HG03039 (cell line): ENCODE results near the gene VPS18.
A peak's percentile ranks its signal among the peaks of the same experiment; 100 is the strongest.
"Not testable (repeated sequence)": the region's sequence is repeated elsewhere in the genome, so short reads cannot be mapped to it uniquely, and the experiment has no call there.

ENCODE experiments used
- ATAC-seq: cut with Tn5 transposase; IDR thresholded peaks from one replicate; pipeline ENCODE4 v1.9.1; 2021; ENCODE audit warnings: mild to moderate bottlenecking, moderate library complexity; ENCODE audit not compliant: unreplicated experiment

VPS18 gene, protein sequence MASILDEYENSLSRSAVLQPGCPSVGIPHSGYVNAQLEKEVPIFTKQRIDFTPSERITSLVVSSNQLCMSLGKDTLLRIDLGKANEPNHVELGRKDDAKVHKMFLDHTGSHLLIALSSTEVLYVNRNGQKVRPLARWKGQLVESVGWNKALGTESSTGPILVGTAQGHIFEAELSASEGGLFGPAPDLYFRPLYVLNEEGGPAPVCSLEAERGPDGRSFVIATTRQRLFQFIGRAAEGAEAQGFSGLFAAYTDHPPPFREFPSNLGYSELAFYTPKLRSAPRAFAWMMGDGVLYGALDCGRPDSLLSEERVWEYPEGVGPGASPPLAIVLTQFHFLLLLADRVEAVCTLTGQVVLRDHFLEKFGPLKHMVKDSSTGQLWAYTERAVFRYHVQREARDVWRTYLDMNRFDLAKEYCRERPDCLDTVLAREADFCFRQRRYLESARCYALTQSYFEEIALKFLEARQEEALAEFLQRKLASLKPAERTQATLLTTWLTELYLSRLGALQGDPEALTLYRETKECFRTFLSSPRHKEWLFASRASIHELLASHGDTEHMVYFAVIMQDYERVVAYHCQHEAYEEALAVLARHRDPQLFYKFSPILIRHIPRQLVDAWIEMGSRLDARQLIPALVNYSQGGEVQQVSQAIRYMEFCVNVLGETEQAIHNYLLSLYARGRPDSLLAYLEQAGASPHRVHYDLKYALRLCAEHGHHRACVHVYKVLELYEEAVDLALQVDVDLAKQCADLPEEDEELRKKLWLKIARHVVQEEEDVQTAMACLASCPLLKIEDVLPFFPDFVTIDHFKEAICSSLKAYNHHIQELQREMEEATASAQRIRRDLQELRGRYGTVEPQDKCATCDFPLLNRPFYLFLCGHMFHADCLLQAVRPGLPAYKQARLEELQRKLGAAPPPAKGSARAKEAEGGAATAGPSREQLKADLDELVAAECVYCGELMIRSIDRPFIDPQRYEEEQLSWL

DNA sequence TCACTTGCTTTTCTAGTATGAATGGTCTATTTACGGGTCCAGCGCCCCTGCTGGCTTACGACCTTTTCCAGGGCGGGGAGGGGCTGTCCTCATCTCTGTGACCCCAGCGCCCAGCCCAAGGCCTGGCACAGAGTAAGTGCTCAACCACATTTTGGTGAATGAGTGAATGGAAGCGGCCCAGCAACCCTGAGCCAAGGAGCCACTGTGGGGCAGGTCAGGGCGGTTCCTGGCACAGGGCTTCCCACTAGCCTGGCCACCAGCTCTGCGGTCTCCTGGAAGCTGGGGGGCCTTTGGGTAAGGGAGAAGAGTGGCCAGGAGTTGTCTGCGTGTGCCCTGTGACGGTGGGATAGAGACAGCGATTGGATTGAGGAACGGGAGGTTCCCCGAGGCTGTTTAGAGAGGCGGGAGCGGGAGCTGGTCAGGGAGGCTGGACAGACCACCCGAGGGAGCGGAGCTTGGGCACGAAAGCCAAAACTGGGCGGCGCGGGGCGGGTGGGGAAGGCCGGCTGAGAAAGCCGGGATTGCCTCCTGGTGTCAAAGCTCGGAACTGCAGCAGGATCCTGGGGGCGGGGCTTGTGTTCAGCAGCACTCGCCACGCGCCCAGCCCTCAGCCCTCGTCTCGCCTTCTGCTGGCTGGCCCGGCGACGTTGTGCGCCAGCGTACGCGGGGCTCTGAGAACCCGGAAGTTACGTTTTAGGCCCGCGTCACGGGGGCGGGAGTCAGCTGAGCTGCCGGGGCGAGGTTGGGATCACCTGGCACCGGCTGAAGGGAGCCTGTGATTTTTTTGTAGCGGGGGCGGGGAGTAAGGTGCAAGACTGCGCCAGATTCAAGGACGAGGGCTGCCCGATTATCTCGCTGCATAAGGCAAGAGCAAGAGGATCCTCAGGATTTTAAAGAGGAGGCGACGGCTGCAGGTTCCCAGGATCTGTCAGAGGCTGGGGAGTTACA lies at the start of gene VPS18:
Gene VPS18, plus strand, starts transcription at position 718 of the 948 bp plus-strand sequence. CDS start 319 bp downstream, outside the sequence.
- peak; percentile 76 for ATAC-seq

DNA sequence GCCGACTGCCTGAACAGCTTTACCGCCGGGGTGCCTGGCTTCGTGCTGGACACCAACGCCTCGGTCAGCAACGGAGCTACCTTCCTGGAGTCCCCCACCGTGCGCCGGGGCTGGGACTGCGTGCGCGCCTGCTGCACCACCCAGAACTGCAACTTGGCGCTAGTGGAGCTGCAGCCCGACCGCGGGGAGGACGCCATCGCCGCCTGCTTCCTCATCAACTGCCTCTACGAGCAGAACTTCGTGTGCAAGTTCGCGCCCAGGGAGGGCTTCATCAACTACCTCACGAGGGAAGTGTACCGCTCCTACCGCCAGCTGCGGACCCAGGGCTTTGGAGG lies 49.6 kb upstream of the VPS18 start:
- ATAC-seq, result no peak

DNA sequence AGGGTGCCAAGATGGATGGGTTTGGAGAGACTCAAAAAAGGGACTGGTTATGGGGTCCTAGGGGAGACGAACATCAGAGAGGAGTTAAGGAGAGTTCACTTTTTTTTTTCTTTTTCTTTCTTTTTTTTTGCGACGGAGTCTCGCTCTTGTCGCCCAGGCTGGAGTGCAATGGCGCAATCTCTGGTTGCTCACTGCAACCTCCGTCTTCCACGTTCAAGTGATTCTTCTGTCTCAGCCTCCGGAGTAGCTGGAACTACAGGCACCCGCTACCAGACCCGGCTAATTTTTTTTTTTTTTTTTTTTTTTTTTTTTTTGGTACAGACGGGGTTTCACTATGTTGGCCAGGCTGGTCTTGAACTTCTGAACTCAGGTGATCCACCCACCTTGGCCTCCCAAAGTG lies 49.2 kb upstream of the VPS18 start:
- ATAC-seq, result no peak

GRCh38 chr15:40845511-40846284 lies 48.6 kb upstream of the VPS18 start:
- no peak for ATAC-seq

DNA sequence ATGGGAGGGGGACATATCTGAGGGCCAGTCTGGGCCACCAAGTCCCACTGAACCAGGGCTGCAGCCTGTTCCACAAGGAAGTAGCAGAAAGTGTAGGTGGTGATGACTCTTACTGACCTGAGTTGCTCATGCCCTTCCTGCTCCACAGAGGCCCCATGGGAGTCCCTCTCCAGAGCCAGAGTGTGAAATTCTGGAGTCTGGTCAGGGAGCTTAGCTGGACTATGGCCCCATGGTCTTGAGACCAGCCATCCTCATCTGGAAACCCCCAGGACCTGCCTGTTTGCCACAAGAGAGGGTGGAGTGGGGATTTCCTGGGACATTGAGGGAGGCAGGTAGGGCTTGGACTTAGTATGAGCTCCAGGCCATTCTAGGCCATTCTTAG lies 47.4 kb upstream of the VPS18 start:
- peak; percentile 12 for ATAC-seq

DNA sequence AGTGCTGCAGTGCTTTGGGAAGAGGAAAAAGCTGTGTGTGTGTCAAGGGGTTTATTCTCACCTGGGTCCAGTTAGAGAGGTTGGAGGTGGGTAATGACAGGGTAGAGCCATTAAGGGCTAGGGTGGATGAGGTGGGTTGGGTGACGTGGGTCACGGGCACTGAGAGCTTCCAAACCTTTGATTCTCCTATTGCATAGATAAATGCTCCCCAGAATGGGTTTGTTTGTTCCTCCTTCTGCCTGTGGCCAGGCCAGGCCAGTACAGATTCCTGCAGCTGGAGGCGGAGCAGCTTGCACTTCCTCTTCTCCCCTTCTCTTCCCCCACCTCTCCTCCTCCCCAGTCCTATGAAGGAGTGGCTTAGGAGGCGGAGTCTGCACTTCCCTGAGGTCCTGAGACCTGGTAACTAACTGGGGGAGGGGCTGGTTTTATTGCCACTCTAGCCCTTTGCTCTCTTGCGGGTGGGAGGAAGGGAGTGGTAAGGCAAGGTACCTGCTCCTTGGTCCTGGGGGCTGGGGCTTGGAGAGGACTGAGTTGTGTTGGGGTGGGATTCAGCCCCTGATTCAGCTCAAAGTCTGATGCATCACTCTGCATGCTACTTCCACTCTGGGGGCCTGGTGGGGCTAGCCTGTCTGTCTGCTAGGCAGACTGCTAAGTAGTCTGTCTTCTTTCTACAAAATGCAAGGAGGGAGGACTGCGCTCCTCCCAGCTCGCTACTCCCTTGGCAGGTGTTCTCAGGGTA lies 46.9 kb upstream of the VPS18 start:
- peak; percentile 54 for ATAC-seq

- no peak for ATAC-seq
Measured at GRCh38 chr15:40850576-40851112, 43.6 kb upstream of the VPS18 start.

DNA sequence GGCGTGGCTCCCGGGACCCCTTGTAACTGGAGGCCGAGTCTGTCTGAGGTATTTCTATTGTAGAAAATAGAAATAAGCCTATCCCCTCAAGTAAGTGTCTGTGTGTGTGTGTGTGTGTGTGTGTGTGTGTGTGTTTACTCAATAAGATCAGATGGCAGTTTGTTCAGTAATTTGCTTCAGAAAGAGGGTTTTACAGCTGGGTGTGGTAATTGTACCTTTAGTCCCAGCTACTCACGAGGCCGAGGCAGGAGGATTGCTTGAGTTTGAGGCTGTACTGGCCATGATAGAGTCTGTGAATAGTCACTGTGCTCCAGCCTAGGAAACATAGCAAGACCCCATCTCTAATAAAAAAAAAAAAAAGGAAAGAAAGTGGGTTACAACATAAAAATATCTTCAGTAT lies 41.7 kb upstream of the VPS18 start:
- ATAC-seq, result no peak

DNA sequence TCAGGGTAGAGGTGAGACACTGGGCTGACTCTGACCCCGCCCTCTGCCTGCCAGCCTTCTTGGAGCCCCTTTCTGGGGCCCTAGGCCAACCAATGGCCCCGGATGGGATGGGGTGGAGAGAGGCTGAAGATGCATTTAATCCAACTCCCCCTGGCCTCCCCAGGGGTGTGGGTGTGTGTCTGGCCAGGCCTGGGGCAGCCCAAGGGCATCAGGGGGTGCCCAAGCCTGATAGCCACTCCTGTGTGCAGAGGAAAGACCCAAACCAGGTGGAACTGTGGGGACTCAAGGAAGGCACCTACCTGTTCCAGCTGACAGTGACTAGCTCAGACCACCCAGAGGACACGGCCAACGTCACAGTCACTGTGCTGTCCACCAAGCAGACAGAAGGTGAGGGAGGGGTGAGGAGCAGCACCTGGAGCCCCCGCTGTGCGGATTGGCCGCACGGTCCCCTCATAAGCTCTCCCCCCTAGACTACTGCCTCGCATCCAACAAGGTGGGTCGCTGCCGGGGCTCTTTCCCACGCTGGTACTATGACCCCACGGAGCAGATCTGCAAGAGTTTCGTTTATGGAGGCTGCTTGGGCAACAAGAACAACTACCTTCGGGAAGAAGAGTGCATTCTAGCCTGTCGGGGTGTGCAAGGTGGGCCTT lies 40.9 kb upstream of the VPS18 start:
- ATAC-seq, result no peak

DNA sequence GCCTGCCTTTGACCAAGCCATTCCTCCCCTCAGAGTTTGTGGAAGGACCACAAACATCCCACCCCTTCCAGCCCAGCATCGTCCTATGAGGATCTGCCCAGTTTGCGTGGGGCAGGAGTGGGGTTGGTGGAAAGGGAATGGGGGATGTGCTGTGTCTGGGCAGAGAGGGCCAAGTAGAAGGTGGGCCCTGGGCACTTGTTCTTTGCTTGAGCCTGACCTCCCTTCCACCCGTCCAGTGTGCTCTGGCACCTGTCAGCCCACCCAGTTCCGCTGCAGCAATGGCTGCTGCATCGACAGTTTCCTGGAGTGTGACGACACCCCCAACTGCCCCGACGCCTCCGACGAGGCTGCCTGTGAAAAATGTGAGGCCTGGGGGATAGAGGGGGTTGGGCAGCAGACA lies 40.1 kb upstream of the VPS18 start:
- no peak for ATAC-seq

DNA sequence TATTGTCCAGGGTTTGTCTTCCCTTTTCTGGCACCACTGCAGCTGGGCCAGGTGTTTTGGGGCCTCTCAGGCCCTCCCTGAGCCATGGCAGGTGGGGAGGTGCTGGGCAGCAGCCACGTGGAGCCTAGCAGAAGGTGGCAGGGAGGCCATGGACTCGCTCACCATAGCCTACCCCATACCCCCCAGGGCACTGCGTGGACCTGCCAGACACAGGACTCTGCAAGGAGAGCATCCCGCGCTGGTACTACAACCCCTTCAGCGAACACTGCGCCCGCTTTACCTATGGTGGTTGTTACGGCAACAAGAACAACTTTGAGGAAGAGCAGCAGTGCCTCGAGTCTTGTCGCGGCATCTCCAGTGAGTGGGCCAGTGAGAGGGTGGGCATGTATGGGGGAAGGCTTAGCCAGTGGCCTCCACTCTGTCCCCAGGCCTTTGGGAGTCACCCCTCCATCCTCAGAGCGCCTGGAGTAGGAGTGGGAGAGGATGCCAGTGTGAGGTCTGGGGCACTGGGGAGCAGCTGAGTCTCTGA lies 38.5 kb upstream of the VPS18 start:
- no peak for ATAC-seq

GRCh38 chr15:40856746-40857145 lies 37.5 kb upstream of the VPS18 start:
- no peak for ATAC-seq

- peak; percentile 58 for ATAC-seq
Measured at GRCh38 chr15:40857601-40858341, 36.5 kb upstream of the VPS18 start.

DNA sequence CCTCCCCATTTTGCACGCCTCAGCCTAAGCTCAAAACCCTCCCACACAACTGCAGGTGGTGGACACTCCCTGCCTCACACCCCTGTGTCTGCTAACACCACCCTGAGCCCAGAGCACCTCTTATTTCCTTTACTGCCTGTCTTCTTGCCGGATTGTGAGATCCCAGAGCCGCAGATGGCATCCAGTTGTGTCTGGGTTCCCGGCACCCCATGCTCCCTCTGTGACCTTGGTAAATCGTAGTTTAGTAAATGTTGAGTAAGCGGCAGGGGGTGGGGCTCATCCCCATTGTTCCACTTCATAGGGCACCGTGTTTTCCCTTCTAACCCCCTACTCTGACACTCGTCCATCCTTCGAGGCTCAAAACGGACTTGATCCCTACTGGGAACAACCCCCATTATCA lies 35.5 kb upstream of the VPS18 start:
- no peak for ATAC-seq

GRCh38 chr15:40859206-40859851 lies 34.9 kb upstream of the VPS18 start:
- no peak for ATAC-seq

DNA sequence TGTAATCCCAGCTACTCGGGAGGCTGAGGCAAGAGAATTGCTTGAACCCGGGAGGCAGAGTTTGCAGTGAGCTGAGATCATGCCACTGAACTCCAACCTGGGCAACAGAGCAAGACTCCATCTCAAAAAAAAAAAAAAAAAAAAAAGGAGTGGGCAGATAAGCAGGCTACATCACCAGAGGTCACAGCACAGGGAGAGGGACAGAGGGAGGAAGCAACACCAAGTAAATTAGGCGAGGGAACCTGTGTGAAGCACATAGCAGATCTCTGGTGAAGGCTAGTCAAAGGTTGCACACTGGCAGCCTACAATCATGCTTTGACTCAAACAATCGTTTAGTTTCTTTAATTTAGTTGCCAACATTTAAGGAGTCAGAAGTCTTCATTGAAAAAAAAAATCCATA lies 33.1 kb upstream of the VPS18 start:
- not testable (repeated sequence) for ATAC-seq

DNA sequence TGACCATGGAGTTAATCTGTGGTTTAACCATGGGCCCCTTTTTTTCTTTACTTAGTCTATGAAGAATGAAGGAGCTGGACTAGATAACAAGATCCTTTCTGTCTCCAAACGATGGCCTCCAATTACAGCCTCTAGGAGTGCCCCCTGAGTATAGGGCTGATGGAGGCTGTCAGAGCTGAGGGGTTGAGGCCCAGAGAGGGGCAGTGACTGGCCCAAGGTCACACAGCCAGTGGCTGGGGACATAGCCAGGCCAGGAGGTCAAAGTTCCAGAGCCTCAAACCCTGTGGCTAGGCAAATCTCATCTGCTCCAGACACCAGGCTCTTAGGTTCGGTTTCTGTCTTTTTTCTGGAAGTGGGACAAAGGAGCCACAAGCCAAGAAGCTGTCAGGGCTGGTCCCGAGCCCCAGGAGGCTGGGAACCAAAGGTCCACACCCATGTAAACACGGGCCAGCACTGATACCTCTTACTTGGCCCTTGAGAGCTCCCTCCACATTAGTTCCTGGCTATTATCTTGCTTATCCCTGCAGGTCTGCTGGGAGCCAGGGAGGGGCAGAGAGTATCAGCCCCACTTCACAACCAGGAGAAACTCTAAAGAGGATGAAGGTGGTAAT lies 30.5 kb upstream of the VPS18 start:
- ATAC-seq, result no peak
